Fibroblast of skin of left quadriceps (primary cell): ENCODE results near the gene SLC39A7.

ENCODE experiments used
- DNase-seq, 2 experiments: peaks; one replicate each; pipeline ENCODE4 v3.0.0-alpha.2; 2013; ENCODE audit warnings: low read depth in 2 of 2

SLC39A7 gene

GRCh38 chr6:33170176-33171015 is 30.3 kb upstream of the SLC39A7 start:
- no peak for DNase-seq

GRCh38 chr6:33171016-33171879 is 29.4 kb upstream of the SLC39A7 start:
- no peak for DNase-seq

- DNase-seq, result no peak
These were observed 28.6 kb upstream of the SLC39A7 start for GRCh38 chr6:33171880-33172687.

- DNase-seq, result no peak
These were observed 27.8 kb upstream of the SLC39A7 start for GRCh38 chr6:33172688-33173534.

GRCh38 chr6:33173535-33174180 is 27.0 kb upstream of the SLC39A7 start:
- DNase-seq, result no peak

GRCh38 chr6:33174784-33175183 is 25.9 kb upstream of the SLC39A7 start:
- DNase-seq, result no peak

GRCh38 chr6:33175436-33176069 is 25.1 kb upstream of the SLC39A7 start:
- no peak for DNase-seq

GRCh38 chr6:33176906-33177305 is 23.8 kb upstream of the SLC39A7 start:
- no peak for DNase-seq

GRCh38 chr6:33177552-33178446 is 22.9 kb upstream of the SLC39A7 start:
- no peak for DNase-seq

- DNase-seq, result no peak
These were observed 21.8 kb upstream of the SLC39A7 start for GRCh38 chr6:33178755-33179475.

- no peak for DNase-seq
These were observed 19.5 kb upstream of the SLC39A7 start for GRCh38 chr6:33181141-33181540.

GRCh38 chr6:33183071-33183683 is 17.5 kb upstream of the SLC39A7 start:
- DNase-seq, result no peak

- no peak for DNase-seq
These were observed 15.5 kb upstream of the SLC39A7 start for GRCh38 chr6:33185190-33185589.

GRCh38 chr6:33185654-33186187 is 14.9 kb upstream of the SLC39A7 start:
- no peak for DNase-seq

- DNase-seq, result no peak
These were observed 12.9 kb upstream of the SLC39A7 start for GRCh38 chr6:33187809-33188208.

GRCh38 chr6:33189164-33189563 is 11.5 kb upstream of the SLC39A7 start:
- no peak for DNase-seq

- no peak for DNase-seq
These were observed 10.8 kb upstream of the SLC39A7 start for GRCh38 chr6:33189625-33190448.
